NCI-H1105 (cell line): ENCODE data around the gene PMFBP1.

Experiments
- DNase-seq: peaks from one replicate; lab custom pipeline; 2025; lab: John Stamatoyannopoulos, UW

The PMFBP1 gene

GRCh38 chr16:72172105-72173034, at the start of gene PMFBP1:
Gene PMFBP1 (minus strand): TSS chr16:72172155. CDS start chr16:72171208, 947 bp downstream.
- no peak for DNase-seq

DNA sequence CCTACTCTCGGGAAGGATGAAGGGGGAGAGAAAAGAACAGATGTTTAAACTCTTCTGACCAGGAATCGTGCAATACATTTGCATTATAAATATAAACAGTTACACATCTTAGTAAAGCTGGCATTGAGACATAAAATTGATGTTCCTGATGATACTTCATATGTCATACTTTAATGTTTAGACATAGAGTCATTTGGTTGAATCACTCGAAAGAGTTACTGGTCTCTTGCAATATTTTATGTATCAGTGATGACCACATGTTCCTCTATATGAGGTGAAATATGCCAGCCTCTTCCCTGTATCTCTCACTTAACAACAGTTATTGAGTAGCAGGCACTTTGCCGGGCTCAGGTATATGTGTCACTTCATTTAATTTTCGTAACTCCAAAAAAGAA, 49.7 kb upstream of the PMFBP1 start:
- no peak for DNase-seq

GRCh38 chr16:72220875-72221629, 49.1 kb upstream of the PMFBP1 start:
- DNase-seq: no peak

GRCh38 chr16:72219282-72219681, 47.3 kb upstream of the PMFBP1 start:
- no peak for DNase-seq

GRCh38 chr16:72216767-72217166, 44.8 kb upstream of the PMFBP1 start:
- DNase-seq: no peak

- DNase-seq: no peak
Observed at GRCh38 chr16:72214821-72215220, 42.9 kb upstream of the PMFBP1 start.

GRCh38 chr16:72211110-72211509, 39.2 kb upstream of the PMFBP1 start:
- DNase-seq: no peak

DNA sequence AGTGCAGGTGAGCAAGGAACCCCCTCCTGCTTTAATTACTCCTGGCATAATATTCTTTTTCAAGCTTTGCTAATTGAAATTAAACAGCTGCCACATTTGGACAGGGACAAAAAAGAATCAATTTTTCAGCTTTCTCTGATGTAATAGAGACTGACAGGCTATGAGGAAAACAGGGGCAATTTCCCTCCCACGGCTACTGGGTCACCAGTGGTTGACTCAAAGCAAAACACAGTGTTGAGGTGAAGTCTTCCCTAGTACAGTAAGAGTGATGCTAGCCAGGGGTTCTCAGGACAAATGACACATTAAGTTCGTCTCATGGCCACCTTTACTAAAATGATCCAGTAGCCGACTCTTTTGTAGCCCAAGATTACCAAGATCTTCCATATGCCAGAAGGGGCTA, 38.6 kb upstream of the PMFBP1 start:
- no peak for DNase-seq

- DNase-seq: no peak
Observed at GRCh38 chr16:72210072-72210471, 38.1 kb upstream of the PMFBP1 start.

GRCh38 chr16:72206299-72206698, 34.3 kb upstream of the PMFBP1 start:
- no peak for DNase-seq

- no peak for DNase-seq
Observed at GRCh38 chr16:72203401-72203800, 31.4 kb upstream of the PMFBP1 start.

- no peak for DNase-seq
Observed at GRCh38 chr16:72202014-72202413, 30.1 kb upstream of the PMFBP1 start.

DNA sequence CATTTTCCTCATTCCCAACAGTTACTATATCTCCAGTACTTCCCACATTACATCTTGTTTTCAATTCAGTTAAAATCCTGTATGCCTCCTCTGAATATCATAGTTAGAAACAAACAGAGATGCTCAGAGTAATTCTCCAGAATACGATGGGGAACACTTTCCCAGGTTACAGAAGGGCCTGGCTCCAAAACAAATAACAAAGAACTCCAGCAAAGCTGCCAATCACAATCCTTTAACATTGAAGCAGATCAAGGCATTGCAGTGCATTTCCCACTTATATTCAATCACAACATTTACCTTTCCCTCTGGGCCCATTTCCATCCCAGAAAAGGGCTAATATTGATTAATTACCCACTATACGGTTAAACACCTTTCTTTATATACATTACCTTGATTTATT, 29.4 kb upstream of the PMFBP1 start:
- DNase-seq: no peak

DNA sequence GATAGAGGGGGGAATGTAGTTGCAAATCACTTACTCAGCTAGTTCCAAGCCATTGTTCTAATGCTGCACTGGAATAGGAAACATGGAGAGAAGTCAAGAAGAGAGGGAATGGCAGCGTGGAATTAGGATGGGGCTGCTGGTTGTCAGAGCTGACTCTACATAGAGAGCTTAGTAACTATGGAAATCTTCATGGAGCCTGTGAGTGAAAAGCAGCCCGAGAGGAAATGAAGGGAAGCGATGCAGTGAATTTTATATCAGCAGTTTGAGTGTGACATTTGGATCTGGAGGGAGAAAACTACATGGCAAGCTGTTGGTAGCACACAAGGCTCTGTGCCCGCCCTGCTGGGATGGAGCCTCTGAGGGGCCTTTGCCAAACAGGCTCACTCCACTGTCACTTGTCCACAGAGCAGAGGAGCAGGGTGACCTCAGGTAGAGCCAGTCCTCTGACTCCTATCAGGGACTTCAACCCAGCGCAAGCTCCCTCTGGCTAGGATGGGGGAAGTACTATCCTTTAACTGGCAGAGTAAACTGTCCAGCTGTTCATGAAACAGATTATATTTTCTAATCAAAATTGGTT, 27.9 kb upstream of the PMFBP1 start:
- no peak for DNase-seq

- DNase-seq: no peak
Observed at GRCh38 chr16:72198771-72199201, 26.8 kb upstream of the PMFBP1 start.

DNA sequence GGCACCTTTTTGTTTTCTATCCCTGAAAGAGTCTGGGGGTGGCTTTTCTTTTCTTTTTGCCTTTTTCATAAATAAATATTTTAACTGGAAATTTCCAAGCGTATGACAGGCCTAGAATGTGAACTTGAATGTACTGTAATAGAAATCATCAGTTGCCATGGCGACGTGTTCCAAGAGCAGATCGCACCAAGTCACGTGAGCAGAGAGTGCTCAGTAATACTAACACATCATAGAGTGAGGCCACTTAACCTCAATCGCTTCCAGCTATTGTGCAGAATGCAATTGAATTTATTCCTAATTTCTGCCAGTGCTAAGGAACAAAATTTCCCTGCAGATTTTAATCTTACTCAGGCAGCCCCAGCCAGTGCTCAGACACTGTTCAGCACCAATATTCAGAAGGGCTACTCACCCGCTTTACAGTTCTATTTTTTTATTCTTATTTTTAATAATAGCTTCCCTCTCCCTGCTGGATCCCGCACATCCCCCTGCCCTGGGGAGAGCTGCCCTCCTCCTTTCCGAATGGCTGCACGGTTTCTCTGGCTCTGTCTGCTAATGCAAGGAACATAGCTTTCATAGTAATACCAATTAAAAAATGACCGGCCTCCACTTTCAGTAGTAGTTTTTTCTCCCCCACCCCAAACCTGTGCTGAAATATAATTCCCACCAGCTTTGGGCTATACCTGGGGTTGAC, 26.2 kb upstream of the PMFBP1 start:
- DNase-seq: peak; percentile 33

DNA sequence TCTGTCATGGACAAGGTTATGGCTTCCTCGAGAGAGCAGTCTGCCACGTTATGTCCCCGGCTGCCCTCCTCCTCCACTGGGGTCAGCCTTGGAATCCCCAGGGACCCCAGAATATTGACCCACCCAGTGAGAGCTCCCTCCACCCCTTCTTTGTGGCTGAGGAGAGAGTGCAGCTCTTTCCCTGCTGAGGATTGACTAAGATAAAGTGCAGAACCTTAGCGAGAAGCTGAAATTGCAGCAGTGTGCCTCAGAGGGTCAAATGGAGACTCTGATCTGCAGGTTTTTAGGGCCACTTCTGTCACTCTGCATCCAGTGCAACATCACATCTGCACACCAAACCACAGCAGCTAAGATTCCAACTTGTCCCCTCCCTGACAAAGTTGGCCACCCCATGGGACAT, 25.6 kb upstream of the PMFBP1 start:
- DNase-seq: no peak

DNA sequence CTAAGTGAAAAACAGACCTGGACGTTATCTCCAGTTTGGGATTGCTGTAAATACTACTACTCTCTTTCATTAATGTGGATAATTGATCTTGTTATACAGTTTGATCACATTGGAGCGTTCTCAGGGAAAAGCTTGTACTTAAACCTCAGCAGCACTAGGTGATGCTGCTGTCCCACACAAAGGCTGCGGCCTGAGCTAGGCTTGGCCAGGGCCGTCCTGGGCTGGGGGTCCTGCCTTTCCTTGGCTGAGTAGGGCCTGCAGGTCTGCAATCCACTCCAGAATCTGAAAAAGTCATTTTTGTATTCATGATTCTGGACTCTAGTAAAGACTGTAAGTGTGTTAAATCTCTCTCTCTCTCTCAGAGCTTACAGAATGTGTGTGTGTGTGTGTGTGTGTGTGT, 23.7 kb upstream of the PMFBP1 start:
- DNase-seq: no peak

GRCh38 chr16:72191551-72191950, 19.6 kb upstream of the PMFBP1 start:
- no peak for DNase-seq

DNA sequence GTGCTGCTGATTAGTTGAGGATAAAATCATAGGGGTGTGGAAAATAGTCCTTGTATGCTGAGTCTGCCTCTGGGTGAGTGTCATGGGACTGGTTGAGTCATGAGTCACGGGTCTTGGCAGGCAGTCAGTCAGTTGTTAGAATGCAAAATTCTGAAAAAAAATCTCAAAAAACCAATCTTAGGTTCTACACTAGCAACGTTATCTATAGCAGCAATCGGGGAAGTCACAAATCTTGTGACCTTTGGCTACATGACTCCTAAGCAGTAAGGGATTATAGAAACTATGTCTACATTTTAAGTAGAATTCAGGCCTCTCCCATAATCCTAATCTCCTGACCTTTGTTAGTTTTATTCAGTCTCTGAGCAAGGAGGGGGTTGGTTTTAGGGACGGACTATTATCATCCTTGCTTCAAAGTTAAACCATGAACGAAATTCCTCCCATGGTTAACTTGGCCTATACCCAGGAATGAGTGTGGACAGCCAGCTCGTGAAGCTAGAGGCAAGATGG, 18.0 kb upstream of the PMFBP1 start:
- DNase-seq: no peak

GRCh38 chr16:72188541-72188940, 16.6 kb upstream of the PMFBP1 start:
- DNase-seq: no peak

DNA sequence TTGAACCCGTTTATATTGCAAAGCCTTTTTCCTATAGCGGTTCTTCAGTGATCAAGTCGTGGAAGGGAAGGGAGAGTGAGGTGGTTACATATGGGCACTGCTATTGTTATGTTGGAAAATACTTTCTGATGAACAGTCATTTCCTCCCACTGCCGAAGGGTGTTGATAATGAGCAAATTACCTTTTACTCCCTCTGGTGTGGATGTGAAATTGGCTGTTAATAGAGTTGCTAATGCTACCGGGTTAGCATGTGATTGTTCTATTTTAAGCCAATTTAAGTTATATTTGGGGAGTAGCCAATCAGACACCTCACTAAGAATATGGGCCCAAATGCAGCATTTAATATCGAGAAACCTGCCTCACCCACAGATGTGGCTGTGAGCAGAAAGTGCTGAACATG, 15.6 kb upstream of the PMFBP1 start:
- no peak for DNase-seq
